HEK293 (cell line): ENCODE results near the gene CEP170B.

Experiments used
- CTCF ChIA-PET: fragments of 350-600 bp; formaldehyde crosslinking; extraction: SDS; loops from one replicate; lab custom pipeline; 2021; ENCODE audit warnings: antibody characterized with exemption; lab: Yijun Ruan, JAX
- POLR2A ChIA-PET: fragments of 300-600 bp; formaldehyde crosslinking; extraction: SDS; loops from one replicate; lab custom pipeline; 2020; ENCODE audit warnings: antibody characterized with exemption, inconsistent platforms; lab: Yijun Ruan, JAX
- H3K27ac ChIP-seq: fragments of 200-500 bp; sonication (Bioruptor generic); 2 replicates; pipeline ENCODE4 v1.5.1; 2014; ENCODE audit warnings: low read depth, low read length, control low read depth, inconsistent platforms; ENCODE audit errors: extremely low read depth
- H3K36me3 ChIP-seq, 2 experiments: fragments of 200-500 bp in 1 of 2; sonication (Bioruptor generic) in 1 of 2; 1 replicate in 1 of 2; 2 replicates in 1 of 2; pipeline ENCODE4 v1.5.1; 2014 to 2017; ENCODE audit warnings: inconsistent platforms in 2 of 2, low read length in 2 of 2; ENCODE audit not compliant: control insufficient read depth in 2 of 2, insufficient read depth in 1 of 2
- H3K4me1 ChIP-seq: fragments of 200-500 bp; sonication (Bioruptor generic); 2 replicates; pipeline ENCODE4 v1.5.1; 2014; ENCODE audit warnings: mild to moderate bottlenecking, low read length, inconsistent platforms; ENCODE audit not compliant: control insufficient read depth, insufficient read depth
- H3K4me3 ChIP-seq: 2 replicates; pipeline ENCODE4 v1.5.1; 2011; ENCODE audit warnings: low read depth, mild to moderate bottlenecking, control low read depth, low read length, moderate library complexity
- H3K9me3 ChIP-seq: fragments of 200-500 bp; sonication (Bioruptor generic); 2 replicates; pipeline ENCODE4 v1.5.1; 2014; ENCODE audit warnings: low read depth, low read length, inconsistent platforms; ENCODE audit not compliant: control insufficient read depth, insufficient read depth
- EGR2 ChIP-seq: fragments of 450-650 bp; formaldehyde crosslinking; IDR thresholded peaks from 2 replicates; pipeline ENCODE4 v1.5.1; 2016; ENCODE audit warnings: low read depth, missing biosample characterization, missing genetic modification characterization
- KLF1 ChIP-seq: fragments of 450-650 bp; formaldehyde crosslinking; IDR thresholded peaks from 2 replicates; pipeline ENCODE4 v1.5.1; 2016; ENCODE audit warnings: missing biosample characterization, missing genetic modification characterization
- MYNN ChIP-seq: fragments of 450-650 bp; formaldehyde crosslinking; IDR thresholded peaks from 2 replicates; pipeline ENCODE4 v1.5.1; 2016; ENCODE audit warnings: missing biosample characterization, missing genetic modification characterization, borderline replicate concordance
- YY2 ChIP-seq: fragments of 450-650 bp; formaldehyde crosslinking; IDR thresholded peaks from 2 replicates; pipeline ENCODE4 v1.5.1; 2016; ENCODE audit warnings: missing biosample characterization, missing genetic modification characterization
- ZBTB6 ChIP-seq: fragments of 450-650 bp; formaldehyde crosslinking; IDR thresholded peaks from 2 replicates; pipeline ENCODE4 v1.5.1; 2017; ENCODE audit warnings: missing biosample characterization, missing genetic modification characterization
- ZNF112 ChIP-seq: fragments of 450-650 bp; formaldehyde crosslinking; IDR thresholded peaks from 2 replicates; pipeline ENCODE4 v1.5.0; 2017; ENCODE audit warnings: missing biosample characterization, missing genetic modification characterization
- ZNF114 ChIP-seq: fragments of 450-650 bp; formaldehyde crosslinking; IDR thresholded peaks from 2 replicates; pipeline ENCODE4 v1.5.0; 2017; ENCODE audit warnings: missing biosample characterization, missing genetic modification characterization
- ZNF133 ChIP-seq: fragments of 450-650 bp; formaldehyde crosslinking; IDR thresholded peaks from 2 replicates; pipeline ENCODE4 v1.5.1; 2016; ENCODE audit warnings: missing biosample characterization, missing genetic modification characterization
- ZNF366 ChIP-seq: fragments of 450-650 bp; formaldehyde crosslinking; conservative IDR thresholded peaks from 2 replicates; pipeline ENCODE4 v1.5.1; 2016; ENCODE audit warnings: missing biosample characterization, missing genetic modification characterization
- ZNF48 ChIP-seq: fragments of 450-650 bp; formaldehyde crosslinking; IDR thresholded peaks from 2 replicates; pipeline ENCODE4 v1.5.1; 2016; ENCODE audit warnings: missing biosample characterization, missing genetic modification characterization
- ZNF548 ChIP-seq: fragments of 450-650 bp; formaldehyde crosslinking; IDR thresholded peaks from 2 replicates; pipeline ENCODE4 v1.5.1; 2016; ENCODE audit warnings: missing biosample characterization, missing genetic modification characterization
- ZNF560 ChIP-seq: fragments of 450-650 bp; formaldehyde crosslinking; IDR thresholded peaks from 2 replicates; pipeline ENCODE4 v1.5.1; 2017; ENCODE audit warnings: missing biosample characterization, missing genetic modification characterization, borderline replicate concordance
- ZNF664 ChIP-seq: fragments of 450-650 bp; formaldehyde crosslinking; IDR thresholded peaks from 2 replicates; pipeline ENCODE4 v1.5.1; 2016; ENCODE audit warnings: missing biosample characterization, missing genetic modification characterization
- ZNF785 ChIP-seq: fragments of 450-650 bp; formaldehyde crosslinking; IDR thresholded peaks from 2 replicates; pipeline ENCODE4 v1.5.1; 2016; ENCODE audit warnings: missing biosample characterization, missing genetic modification characterization

The CEP170B gene

GRCh38 chr14:104858811-104859426 is 6.1 kb upstream of the CEP170B start:
- Histone ChIP-seq H3K27ac (no peak overlapping the region), H3K9me3 (no peaks in the 10 kb centered on the region), H3K4me1 (no peaks in the 10 kb centered on the region), H3K36me3 (no peaks in the 10 kb centered on the region), H3K4me3 (no peak overlapping the region)
- POLR2A ChIA-PET, result no interaction called here
- CTCF ChIA-PET, result no interaction called here
- no peak for TF ChIP-seq ZNF114
- TF ChIP-seq ZNF48, result no peak
- TF ChIP-seq ZBTB6 (tag by site-specific recombination), result peak; percentile 90; the same call in 1 of the 2 replicates
- TF ChIP-seq YY2 (tag by site-specific recombination), result peak; percentile 93
- TF ChIP-seq KLF1 (tag by site-specific recombination), result peak; percentile 100
- no peak for TF ChIP-seq ZNF133 (tag by site-specific recombination)

GRCh38 chr14:104859900-104860299 is 5.2 kb upstream of the CEP170B start:
- Histone ChIP-seq H3K4me1 (0 out of 2 replicates have a peak, but pooled peaks cover 4% of the 10 kb centered on the region), H3K9me3 (no peaks in the 10 kb centered on the region), H3K27ac (no peak overlapping the region), H3K4me3 (no peak overlapping the region), H3K36me3 (no peaks in the 10 kb centered on the region)
- ChIA-PET POLR2A (no interaction called here), CTCF (no interaction called here)
- peak; percentile 72 for TF ChIP-seq YY2 (tag by site-specific recombination)
- peak; percentile 35 for TF ChIP-seq ZNF366 (tag by site-specific recombination)
- no peak for TF ChIP-seq ZNF548 (tag by site-specific recombination)
- peak; percentile 91; the same call in 1 of the 2 replicates for TF ChIP-seq ZBTB6 (tag by site-specific recombination)
- no peak for TF ChIP-seq ZNF785 (tag by site-specific recombination)
- no peak for TF ChIP-seq MYNN (tag by site-specific recombination)
- 0 out of 2 replicates have a peak, but pooled peaks have one; percentile 3 for TF ChIP-seq ZNF560

GRCh38 chr14:104860414-104860813 is 4.7 kb upstream of the CEP170B start:
- Histone ChIP-seq H3K36me3 (no peaks in the 10 kb centered on the region), H3K9me3 (no peaks in the 10 kb centered on the region), H3K27ac (no peak overlapping the region), H3K4me1 (0 out of 2 replicates have a peak, but pooled peaks cover 4% of the 10 kb centered on the region), H3K4me3 (no peak overlapping the region)
- no peak for TF ChIP-seq ZNF664 (tag by site-specific recombination)
- peak; percentile 100 for TF ChIP-seq KLF1 (tag by site-specific recombination)
- TF ChIP-seq EGR2 (tag by site-specific recombination), result peak; percentile 44; the same call in 1 of the 2 replicates
- TF ChIP-seq ZNF112, result no peak
- TF ChIP-seq ZBTB6 (tag by site-specific recombination), result peak; percentile 87; the same call in 1 of the 2 replicates
- POLR2A ChIA-PET, result no interaction called here
- CTCF ChIA-PET, result no interaction called here
